K562 (cell line): ENCODE results near the gene CHCHD10.

ENCODE experiments used
- CREB1 ChIP-seq, 2 experiments: sonication (generic) in 1 of 2; formaldehyde crosslinking in 1 of 2; IDR thresholded peaks; 2 replicates each; pipeline versions ENCODE4 v1.6.1 to v1.8.0; 2012 to 2022; ENCODE audit warnings: inconsistent platforms in 1 of 2, mild to moderate bottlenecking in 1 of 2, missing genetic modification reagents in 1 of 2, moderate library complexity in 1 of 2
- E2F3 ChIP-seq: fragments of 250-450 bp; sonication (Bioruptor Pico); IDR thresholded peaks from 2 replicates; pipeline ENCODE4 v1.4.0; 2020; ENCODE audit warnings: mild to moderate bottlenecking
- ESRRA ChIP-seq: fragments of 450-650 bp; IDR thresholded peaks from 2 replicates; pipeline ENCODE4 v1.6.1; 2014; ENCODE audit warnings: low read depth, mild to moderate bottlenecking, moderate library complexity, borderline replicate concordance
- MAX ChIP-seq: sonication (generic); formaldehyde crosslinking; IDR thresholded peaks from 2 replicates; pipeline ENCODE4 v1.9.0; 2022; ENCODE audit warnings: mild to moderate bottlenecking, missing genetic modification reagents
- NCOR1 ChIP-seq: fragments of 450-650 bp; IDR thresholded peaks from 2 replicates; pipeline ENCODE4 v1.6.1; 2016; ENCODE audit warnings: mild to moderate bottlenecking, moderate library complexity
- POLR2AphosphoS2 ChIP-seq: IDR thresholded peaks from 2 replicates; pipeline ENCODE4 v1.6.1; 2012; ENCODE audit warnings: low read length, improper control_type of control experiment
- PTRF ChIP-seq: fragments of 450-650 bp; IDR thresholded peaks from 2 replicates; pipeline ENCODE4 v1.6.1; 2016; ENCODE audit warnings: mild to moderate bottlenecking, missing genetic modification characterization, missing compliant biosample characterization

- TF ChIP-seq POLR2AphosphoS2 (no peak), NCOR1 (no peak), PTRF (tag) (no peak), ESRRA (no peak), E2F3 (CRISPR knock-in tag) (no peak), MAX (CRISPR knock-in tag) (no peak), CREB1 (IDR thresholded peaks at IDR 0.05) (no peak), CREB1 (CRISPR knock-in tag; IDR thresholded peaks at IDR 0.05) (no peak)
Measured at GRCh38 chr22:23803001-23803819, 35.4 kb upstream of the CHCHD10 start.
